Right cardiac atrium (tissue), 5 donors: Measurements from ENCODE around the gene CTNND2. TPM values are rescaled to one million over a fixed set of nuclear protein-coding genes. Genes with fewer than 3 reads are reported as not detected.
A peak's percentile ranks its signal among the peaks of the same experiment; 100 is the strongest.

ENCODE experiments used
- ATAC-seq, 2 donors: fragments of 200-7000 bp; cut with Tn5 transposase; one replicate each; pipeline versions ENCODE4 v1.8.0 to v1.9.1; 2020; ENCODE audit warnings: moderate library complexity in 2 of 2, mild to moderate bottlenecking in 1 of 2
- DNase-seq, 3 donors: peaks; one replicate each; pipeline ENCODE4 v3.0.0-alpha.2; 2020
- H3K27ac ChIP-seq: one replicate; pipeline ENCODE4 v1.5.1; 2013; ENCODE audit warnings: mild to moderate bottlenecking, low read length, control low read depth, moderate library complexity
- H3K27me3 ChIP-seq: one replicate; pipeline ENCODE4 v1.6.1; 2013; ENCODE audit not compliant: control insufficient read depth, insufficient read depth
- H3K4me1 ChIP-seq: one replicate; pipeline ENCODE4 v1.6.1; 2013; ENCODE audit warnings: low read length; ENCODE audit not compliant: control insufficient read depth, insufficient read depth
- H3K4me3 ChIP-seq: one replicate; pipeline ENCODE4 v1.5.1; 2013; ENCODE audit warnings: low read length, control low read depth
- H3K9me3 ChIP-seq: one replicate; pipeline ENCODE4 v1.6.1; 2013; ENCODE audit warnings: low read length; ENCODE audit not compliant: control insufficient read depth
- whole genome bisulfite sequencing: extraction: QIAGEN DNeasy Blood & Tissue Kit; methylation state at CpG from one replicate; pipeline ENCODE4 v1.1.7; 2013; 5-methylcytosine and 5-hydroxymethylcytosine counted together
- intact Hi-C, 4 donors: fragments of 100-400 bp; cut with DNase I; formaldehyde crosslinking; loops; one replicate each; pipeline versions ENCODE4 v1.11.0 to v1.14.0; 2022 to 2023
- polyA plus RNA-seq: library from polyadenylated mRNA; stranded (reverse); fragments of 200-250 nt; gene quantifications from one replicate; pipeline ENCODE4 v1.2.3, GENCODE V29; 2013
- total RNA-seq, 4 donors: library from RNA; stranded (reverse); fragmentation: NEBNext Ultra II Directional; extraction: Animal tissue kit (Norgen Biotek cat#: 25700); gene quantifications; one replicate each; pipeline ENCODE4 v1.2.1, GENCODE V29; 2021
- donor health status: healthy with polysubstance abuse.
- donor health status: DM: no; HTN: yes; CAD: no.
- donor health status: DM: no; HTN: no; CAD: no.
- donor health status: DM: no; HTN: yes; CAD: no; lungs with severe emphysema.
- donor health status: DM: yes; HTN: yes; CAD: no.

The CTNND2 gene
- total and polyA plus RNA-seq, 5 donors = 2.6 to 14.0 (median 4.8) TPM

DNA sequence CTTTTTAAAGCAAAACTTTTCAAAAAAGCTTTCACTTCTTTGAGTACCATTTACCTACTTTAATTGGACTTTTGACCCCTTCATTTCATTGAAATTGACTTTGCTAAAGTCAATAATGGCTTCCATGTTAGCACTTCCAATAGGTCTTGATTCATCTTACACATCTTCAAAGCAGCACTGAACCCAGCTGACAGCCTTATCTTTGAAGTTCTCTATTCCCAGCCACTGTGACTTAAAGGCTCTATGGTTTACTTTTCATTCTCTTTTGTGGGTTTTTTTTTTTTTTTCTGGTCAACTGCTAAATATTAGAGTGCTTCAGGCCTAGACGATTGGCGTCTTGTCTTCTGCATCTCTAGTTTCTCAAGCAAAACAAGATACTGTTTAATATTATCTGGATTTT, 385.0 kb downstream of the CTNND2 start:
- ATAC-seq = no peak
- intact Hi-C loops = no loop called here

DNA sequence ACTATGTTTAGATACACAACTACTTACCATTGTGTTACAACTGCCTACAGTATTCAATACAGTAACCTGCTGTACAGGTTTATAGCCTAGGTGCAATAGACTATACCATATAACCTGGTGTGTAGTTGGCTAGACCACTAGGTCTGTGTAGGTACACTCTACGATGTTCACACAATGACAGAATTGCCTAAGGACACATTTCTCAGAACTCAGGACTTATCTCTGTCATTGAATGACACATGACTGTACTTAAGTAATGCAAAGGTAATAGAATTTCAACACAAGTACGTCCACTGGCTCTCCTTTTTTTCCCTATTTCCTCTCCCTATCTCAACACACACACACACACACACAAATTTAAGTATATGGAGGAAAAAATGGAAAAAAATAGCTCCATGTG, 385.6 kb downstream of the CTNND2 start:
- no peaks in the 10 kb centered on the region for H3K27me3 ChIP-seq
- no peak for ATAC-seq
- H3K9me3 ChIP-seq = no peaks in the 10 kb centered on the region
- WGBS = 71% methylated on average over 2 of the region's 2 CpGs
- H3K27ac ChIP-seq = no peak overlapping the region
- intact Hi-C loops = no loop called here
- DNase-seq = no peak
- no peak overlapping the region for H3K4me3 ChIP-seq
- no peaks in the 10 kb centered on the region for H3K4me1 ChIP-seq

More for the DNA sequence above, 385.0 kb downstream of the CTNND2 start:
- no peak overlapping the region for H3K4me3 ChIP-seq
- WGBS = 73% methylated on average over 2 of the region's 2 CpGs
- no peaks in the 10 kb centered on the region for H3K27me3 ChIP-seq
- no peak for DNase-seq
- H3K9me3 ChIP-seq = no peaks in the 10 kb centered on the region
- H3K27ac ChIP-seq = no peak overlapping the region
- no peaks in the 10 kb centered on the region for H3K4me1 ChIP-seq

DNA sequence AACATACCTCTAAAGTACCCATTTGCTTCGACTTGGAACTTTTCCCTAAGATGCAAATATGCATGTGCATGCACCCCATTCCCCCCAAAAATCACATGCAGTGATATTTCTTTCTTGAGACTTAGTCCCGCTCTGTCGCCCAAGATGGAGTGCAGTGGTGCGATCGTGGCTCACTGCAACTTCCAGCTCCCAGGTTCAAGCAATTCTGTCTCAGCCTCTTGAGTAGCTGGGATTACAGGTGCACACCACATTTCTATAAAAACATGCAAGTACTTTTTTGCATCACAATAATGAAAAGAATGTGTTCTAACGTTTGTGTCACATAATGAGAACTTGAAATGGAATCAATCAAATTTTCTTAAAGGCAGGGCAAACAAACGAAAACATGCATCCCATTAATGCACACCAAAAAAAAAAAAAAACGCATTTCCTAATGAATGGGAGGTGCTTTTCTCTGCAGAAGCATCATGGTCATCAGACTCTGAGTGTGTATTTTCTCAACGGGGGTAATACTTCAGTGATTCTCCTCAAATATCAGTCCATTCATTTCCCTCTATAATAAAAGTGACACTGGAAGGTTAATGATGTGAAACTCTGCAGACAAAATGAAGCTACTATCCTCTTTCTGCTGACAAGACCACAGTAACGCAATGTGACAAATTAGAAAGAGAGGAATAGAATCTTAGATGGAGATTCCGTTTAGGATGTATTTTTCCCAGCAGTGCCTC, 389.4 kb downstream of the CTNND2 start:
- WGBS = 73% methylated on average over 11 of the region's 11 CpGs
- Histone ChIP-seq H3K4me3 (no peak overlapping the region), H3K4me1 (no peaks in the 10 kb centered on the region), H3K27me3 (no peaks in the 10 kb centered on the region), H3K27ac (no peak overlapping the region), H3K9me3 (no peaks in the 10 kb centered on the region)
- no peak for ATAC-seq
- DNase-seq = no peak
- intact Hi-C loops = no loop called here

DNA sequence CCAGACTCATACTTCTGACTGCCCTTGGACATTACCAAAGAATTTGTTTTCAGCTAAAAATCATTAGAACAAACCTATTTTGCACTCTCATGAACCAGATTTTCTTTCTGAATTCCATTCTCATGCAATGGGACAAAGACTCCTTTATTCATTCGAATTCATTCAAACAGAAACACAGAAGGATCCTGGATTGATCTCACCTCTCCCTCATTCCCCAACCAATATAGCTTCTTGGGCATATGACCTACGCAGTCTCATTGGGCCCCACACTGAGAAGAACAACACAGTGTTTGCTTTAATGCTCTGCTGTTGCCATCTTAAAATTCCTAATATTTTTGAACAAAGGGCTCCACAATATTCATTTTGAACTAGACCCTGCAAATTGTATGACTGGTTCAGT, 392.4 kb downstream of the CTNND2 start:
- DNase-seq (no peak), ATAC-seq (no peak)
- H3K27me3 ChIP-seq = no peaks in the 10 kb centered on the region
- intact Hi-C loops = no loop called here
- no peaks in the 10 kb centered on the region for H3K9me3 ChIP-seq
- H3K4me1 ChIP-seq = no peaks in the 10 kb centered on the region
- H3K4me3 ChIP-seq = no peak overlapping the region
- H3K27ac ChIP-seq = no peak overlapping the region
- 77% methylated on average over 2 of the region's 2 CpGs for WGBS

DNA sequence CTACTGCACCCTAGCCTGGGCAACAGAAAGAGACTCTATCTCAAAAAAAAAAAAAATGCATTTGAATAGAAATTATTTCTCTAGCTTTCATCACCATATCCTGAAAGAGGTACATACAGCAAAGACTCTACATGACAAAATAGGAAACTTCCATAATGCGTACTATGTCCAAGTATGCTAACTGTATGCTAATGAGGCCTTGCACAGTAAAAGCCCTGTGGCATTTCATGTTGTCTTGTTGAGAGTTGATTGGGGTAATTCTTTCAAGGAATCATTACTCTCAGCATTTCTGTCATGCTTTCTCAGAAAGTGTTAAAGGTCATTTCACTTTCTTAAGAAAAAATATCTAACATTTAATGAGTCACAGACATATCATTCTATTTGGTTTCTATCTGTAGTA, 393.4 kb downstream of the CTNND2 start:
- no peak for ATAC-seq

DNA sequence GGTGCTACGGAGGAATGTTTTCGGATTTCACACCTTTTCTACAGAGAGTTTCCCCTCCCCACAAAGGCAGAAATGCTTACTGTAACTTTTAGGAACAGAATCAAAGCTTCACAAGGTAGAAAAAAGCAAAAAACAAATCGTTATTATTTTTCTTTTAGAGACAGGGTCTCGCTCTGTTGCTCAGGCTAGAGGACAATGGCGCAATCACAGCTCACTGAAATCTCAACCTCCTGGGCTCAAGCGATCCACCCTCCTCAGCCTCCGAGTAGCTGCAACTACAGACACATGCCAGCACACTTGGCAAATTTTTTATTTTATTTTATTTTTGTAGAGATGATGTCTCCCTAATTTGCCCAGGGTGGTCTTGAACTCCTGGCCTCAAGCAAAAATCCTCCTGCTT, 394.5 kb downstream of the CTNND2 start:
- DNase-seq (no peak), ATAC-seq (no peak)
- Histone ChIP-seq H3K9me3 (no peaks in the 10 kb centered on the region), H3K27me3 (no peaks in the 10 kb centered on the region), H3K27ac (no peak overlapping the region), H3K4me1 (peaks cover under 1% of the 10 kb centered on the region), H3K4me3 (no peak overlapping the region)
- 84% methylated on average over 7 of the region's 7 CpGs for WGBS
- intact Hi-C loops = no loop called here

More for the DNA sequence above, 393.4 kb downstream of the CTNND2 start:
- no peaks in the 10 kb centered on the region for H3K27me3 ChIP-seq
- H3K27ac ChIP-seq = no peak overlapping the region
- H3K4me1 ChIP-seq = no peaks in the 10 kb centered on the region
- 97% methylated on average over 1 of the region's 1 CpG for WGBS
- intact Hi-C loops = no loop called here
- no peaks in the 10 kb centered on the region for H3K9me3 ChIP-seq
- no peak overlapping the region for H3K4me3 ChIP-seq
- DNase-seq = no peak

DNA sequence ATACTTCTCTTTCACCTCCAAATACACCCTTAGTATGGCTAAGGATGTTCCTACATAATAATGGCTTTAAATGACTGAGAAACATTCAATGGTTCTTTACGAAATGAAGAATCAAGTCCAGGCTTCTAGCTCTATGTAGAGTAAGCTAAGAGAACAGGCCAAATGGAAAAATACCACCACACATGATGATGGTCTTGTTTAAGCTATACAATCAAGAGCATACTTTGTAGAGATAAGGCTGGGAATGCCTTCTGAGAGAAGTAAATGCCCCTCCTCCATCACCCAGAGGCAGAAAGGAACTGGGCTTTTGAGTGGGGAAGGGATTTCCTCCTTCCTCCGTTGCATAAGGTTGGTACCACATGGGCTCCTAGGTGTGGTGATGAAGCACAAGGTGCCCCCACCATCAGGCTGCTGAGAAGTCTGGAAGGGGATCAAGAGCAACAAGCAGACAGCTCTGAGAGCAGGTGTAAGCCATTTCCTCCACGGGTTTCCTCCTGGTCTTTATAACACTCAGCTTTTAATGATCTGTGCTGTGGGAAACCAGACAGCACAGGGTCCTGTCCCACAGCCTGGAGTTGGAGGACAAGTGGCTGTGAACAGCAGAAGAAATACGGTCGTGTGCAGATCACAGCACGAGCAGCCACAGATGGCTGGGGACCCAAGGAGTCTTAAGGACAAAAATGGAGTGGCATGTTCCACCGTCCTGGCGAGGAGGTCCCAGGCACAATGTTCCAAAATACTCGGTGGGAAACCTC, 396.9 kb downstream of the CTNND2 start:
- no peaks in the 10 kb centered on the region for H3K27me3 ChIP-seq
- H3K9me3 ChIP-seq = no peaks in the 10 kb centered on the region
- H3K27ac ChIP-seq = no peak overlapping the region
- WGBS = 56% methylated on average over 9 of the region's 9 CpGs
- DNase-seq (no peak), ATAC-seq (no peak)
- H3K4me3 ChIP-seq = no peak overlapping the region
- H3K4me1 ChIP-seq = peaks cover 6% of the 10 kb centered on the region
- intact Hi-C loops = no loop called here

DNA sequence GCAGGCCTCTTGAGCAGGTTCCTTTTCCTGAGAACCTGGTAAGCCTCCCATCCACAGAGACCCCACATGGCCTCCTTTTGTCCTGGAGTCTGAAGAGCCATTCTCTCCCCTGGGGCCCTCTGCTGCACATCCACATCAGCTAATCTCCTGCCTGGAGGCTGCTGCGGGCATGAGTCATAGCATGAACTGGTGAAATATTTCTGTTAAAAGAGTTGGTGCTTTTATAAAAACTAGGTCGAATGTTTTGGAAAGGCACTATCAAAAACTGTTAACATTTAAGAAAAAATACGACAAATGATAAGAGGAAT, 399.4 kb downstream of the CTNND2 start:
- peak in 1 of 2 donors; percentile 71 for ATAC-seq
- intact Hi-C loops = no loop called here
- Histone ChIP-seq H3K27ac (no peak overlapping the region), H3K4me1 (peaks cover 6% of the 10 kb centered on the region), H3K4me3 (no peak overlapping the region), H3K27me3 (no peaks in the 10 kb centered on the region), H3K9me3 (no peaks in the 10 kb centered on the region)
- peak in 2 of 3 donors; percentile 27 to 39 for DNase-seq
- 44% methylated on average over 3 of the region's 3 CpGs for WGBS

DNA sequence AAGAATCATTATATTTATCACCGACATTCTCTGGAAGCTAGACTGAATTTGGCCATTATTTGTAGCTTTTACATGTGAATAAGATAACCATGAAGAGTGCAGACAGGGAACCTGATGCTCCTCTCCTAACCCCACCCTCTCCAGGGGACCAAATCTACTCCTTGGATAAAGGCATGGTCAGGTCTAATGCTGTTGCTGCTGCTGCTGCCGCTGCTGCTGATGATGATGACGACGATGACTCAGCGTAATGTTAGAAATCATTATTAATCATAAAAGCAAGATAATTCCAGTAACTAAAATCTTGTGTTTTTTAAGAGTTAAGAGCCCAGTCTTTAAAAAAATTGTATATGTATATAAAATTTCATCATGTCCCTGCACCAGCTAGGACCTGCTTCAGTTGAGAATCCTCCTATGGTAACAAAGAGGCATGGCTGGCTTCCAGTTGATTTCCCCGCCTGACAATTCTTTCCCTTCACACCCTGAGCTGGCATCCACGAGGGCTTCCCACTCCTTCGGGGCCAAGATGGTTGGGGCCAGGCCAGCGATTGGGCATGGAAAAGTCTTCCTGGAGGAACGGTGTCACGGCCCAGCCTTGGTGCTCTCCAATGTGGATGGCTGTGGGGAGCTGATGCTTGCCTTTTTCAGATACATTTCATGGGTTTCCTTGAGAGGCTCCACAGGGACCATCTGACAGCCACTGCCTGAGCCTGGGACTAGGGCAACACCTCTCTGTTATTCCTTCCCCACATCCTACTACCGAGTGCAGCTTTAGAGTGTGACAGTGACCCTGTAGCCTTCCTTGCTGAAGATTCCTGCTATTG, 400.0 kb downstream of the CTNND2 start:
- intact Hi-C loops = no loop called here
- no peak overlapping the region for H3K27ac ChIP-seq
- no peaks in the 10 kb centered on the region for H3K27me3 ChIP-seq
- DNase-seq (peak in 1 of 3 donors; percentile 38), ATAC-seq (peak in 1 of 2 donors; percentile 36)
- no peak overlapping the region for H3K4me3 ChIP-seq
- no peaks in the 10 kb centered on the region for H3K9me3 ChIP-seq
- H3K4me1 ChIP-seq = peaks cover 6% of the 10 kb centered on the region
- 74% methylated on average over 12 of the region's 12 CpGs for WGBS

DNA sequence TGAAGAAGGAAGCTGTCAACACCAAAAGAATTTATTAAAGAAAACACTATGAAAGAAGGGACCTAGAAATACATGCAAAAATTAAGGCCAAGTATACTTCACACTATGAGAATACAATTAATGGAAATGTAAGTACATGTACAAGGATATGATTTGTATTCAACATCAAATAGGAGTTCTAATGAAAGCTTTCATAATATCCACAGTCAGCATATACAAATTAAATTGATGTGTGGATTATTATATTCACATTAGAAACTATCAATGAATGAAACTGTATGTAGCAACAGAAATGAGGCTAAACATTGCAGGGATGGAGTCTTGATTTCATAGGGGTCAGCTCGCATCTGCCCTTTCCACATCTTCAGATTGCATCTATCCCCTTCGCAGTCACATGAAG, 401.5 kb downstream of the CTNND2 start:
- ATAC-seq = no peak
- H3K27ac ChIP-seq = no peak overlapping the region
- peaks cover 6% of the 10 kb centered on the region for H3K4me1 ChIP-seq
- intact Hi-C loops = no loop called here
- WGBS = 96% methylated on average over 2 of the region's 2 CpGs
- DNase-seq = no peak
- H3K9me3 ChIP-seq = no peaks in the 10 kb centered on the region
- no peak overlapping the region for H3K4me3 ChIP-seq
- no peaks in the 10 kb centered on the region for H3K27me3 ChIP-seq

DNA sequence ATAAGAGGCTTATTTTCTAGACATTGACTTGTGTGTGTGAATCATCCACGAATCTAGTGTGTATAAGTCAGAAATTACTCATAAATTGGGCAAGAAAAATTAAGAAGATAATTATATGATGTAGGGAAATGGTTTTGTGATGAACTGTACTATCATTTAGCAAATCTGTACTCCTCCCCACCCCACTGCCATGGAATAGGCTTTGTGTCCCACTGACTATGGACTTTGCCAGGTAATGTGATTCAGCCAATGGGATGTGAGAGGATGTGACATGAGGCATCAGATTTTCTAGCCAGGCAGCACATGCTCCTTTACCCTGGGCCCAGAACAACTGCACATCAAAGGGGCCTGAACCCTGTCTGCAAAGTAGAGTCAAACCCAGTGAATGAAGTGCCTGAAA, 406.6 kb downstream of the CTNND2 start:
- no peak for ATAC-seq
- Histone ChIP-seq H3K27me3 (no peaks in the 10 kb centered on the region), H3K4me3 (no peak overlapping the region), H3K9me3 (peaks cover 2% of the 10 kb centered on the region), H3K4me1 (peaks cover 1% of the 10 kb centered on the region), H3K27ac (no peak overlapping the region)
- 90% methylated on average over 1 of the region's 1 CpG for WGBS
- DNase-seq = no peak
- intact Hi-C loops = loop anchor here in 1 of 4 donors (10.0 kb wide), 1 partner anchor 233 kb away; no protein-coding TSS in a partner anchor
